ENCODE measurements around the gene SPRED3.
A peak's percentile ranks its signal among the peaks of the same experiment; 100 is the strongest.

Gene SPRED3

DNA sequence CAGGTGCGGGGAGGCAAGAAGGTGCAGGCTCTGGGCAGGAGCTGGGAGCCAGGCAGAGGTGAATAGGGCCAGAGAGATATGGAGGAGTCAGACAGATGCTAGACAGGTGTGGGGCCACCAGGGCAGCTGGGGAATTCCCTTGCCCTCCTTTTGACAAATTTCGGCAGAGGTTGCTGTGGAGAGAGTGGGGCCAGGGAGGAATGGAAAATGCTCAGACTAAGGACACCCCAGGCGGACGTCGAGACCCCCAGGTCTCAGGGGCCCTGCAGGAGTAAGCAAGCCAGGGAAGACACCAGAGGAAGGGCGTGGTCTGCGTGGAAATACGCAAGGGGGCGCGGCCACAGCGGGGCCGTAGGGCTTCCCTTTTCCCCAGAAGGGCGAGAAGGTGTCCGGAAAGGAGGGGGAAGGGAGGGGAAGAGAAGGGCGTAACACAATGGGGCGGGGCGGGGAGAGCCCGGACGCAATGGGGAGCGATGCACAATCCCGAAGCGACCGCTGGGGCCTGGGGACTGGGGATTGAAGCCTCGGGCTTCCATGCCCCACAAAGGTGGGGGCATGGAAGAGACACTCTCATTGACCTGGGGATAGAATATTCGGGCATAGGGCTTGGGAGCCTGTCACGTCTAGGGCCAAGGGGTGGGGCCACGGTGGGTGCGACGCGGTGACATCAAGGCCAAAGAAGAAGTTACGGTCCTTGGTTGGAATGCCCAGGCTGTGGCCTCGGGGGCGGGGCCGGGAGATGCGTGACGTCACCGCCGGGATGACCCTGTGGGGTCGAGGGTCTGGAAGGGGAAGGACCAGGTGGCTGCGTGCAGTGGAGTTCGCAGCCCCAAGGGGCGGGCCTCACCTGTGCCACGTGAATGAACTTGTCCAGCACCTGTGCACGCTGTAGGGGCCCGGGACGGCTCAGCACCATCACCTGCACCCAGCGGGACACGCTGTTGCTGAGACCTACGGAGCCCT is 29.3 kb downstream of the SPRED3 start:
- no peaks in the 10 kb centered on the region for H3K9me3 ChIP-seq
- H3K27ac ChIP-seq: no peak overlapping the region
- H3K4me3 ChIP-seq: peak overlapping the region in 1 of 2 donors; percentile 21
- intact Hi-C loops (cut with DNase I; ENCODE audit: low total_unique reads): loop anchor here (10.0 kb wide), 1 partner anchor 87 kb away; no protein-coding TSS in a partner anchor
- peaks cover 0 to 63% of the 10 kb centered on the region in 2 donors for H3K27me3 ChIP-seq
- H3K36me3 ChIP-seq: no peaks in the 10 kb centered on the region
- peak in 1 of 2 donors; percentile 59 for DNase-seq
- TF ChIP-seq, protein P1, sequence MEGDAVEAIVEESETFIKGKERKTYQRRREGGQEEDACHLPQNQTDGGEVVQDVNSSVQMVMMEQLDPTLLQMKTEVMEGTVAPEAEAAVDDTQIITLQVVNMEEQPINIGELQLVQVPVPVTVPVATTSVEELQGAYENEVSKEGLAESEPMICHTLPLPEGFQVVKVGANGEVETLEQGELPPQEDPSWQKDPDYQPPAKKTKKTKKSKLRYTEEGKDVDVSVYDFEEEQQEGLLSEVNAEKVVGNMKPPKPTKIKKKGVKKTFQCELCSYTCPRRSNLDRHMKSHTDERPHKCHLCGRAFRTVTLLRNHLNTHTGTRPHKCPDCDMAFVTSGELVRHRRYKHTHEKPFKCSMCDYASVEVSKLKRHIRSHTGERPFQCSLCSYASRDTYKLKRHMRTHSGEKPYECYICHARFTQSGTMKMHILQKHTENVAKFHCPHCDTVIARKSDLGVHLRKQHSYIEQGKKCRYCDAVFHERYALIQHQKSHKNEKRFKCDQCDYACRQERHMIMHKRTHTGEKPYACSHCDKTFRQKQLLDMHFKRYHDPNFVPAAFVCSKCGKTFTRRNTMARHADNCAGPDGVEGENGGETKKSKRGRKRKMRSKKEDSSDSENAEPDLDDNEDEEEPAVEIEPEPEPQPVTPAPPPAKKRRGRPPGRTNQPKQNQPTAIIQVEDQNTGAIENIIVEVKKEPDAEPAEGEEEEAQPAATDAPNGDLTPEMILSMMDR (IDR thresholded peaks at IDR 0.05): no peak
- peaks cover 0 to 10% (median 5%) of the 10 kb centered on the region in 4 donors for H3K4me1 ChIP-seq

DNA sequence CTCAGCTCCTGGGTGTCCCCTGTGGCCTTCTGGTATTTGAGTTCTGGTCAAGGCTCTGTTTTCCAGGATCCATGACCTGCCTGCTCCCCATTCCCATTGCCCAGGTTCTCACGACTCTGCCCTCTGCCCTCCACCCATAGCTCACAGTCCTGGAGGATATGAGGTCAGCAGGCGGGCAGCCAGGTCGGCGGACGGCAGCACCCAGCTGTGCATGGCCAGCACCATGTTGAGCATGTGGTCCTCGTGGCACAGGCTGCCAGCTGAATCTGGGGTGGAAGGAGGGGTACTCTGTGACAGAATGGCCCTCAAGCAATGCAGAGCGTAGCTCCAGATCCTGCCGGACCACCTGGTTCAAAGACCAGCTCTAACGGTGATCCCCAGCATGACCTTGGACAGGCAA is 32.4 kb downstream of the SPRED3 start:
- no peak overlapping the region for H3K4me3 ChIP-seq
- intact Hi-C loops (cut with DNase I; ENCODE audit: low total_unique reads): no loop called here
- peaks cover 0 to 78% of the 10 kb centered on the region in 2 donors for H3K27me3 ChIP-seq

DNA sequence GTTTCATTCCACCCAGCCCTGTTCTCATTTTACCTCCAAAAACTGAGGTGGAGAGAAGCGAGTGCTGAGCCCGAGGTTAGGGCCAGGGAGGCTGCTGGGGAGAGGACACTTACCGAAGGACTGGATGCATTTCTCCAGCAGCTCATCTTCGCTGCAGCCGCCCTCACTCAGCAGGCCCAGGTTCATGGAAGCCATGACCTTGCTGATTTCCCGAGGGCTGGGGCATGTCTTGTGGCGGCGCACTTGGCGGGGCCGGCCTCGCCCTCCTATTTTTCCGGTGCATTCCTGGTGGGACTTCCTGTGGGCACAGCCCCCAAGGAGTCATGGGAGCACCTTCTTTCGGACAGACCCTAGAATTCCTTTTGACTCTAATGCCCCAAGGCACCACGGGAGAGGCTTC is 33.4 kb downstream of the SPRED3 start:
- no peak for DNase-seq
- Histone ChIP-seq H3K9me3 (no peaks in the 10 kb centered on the region), H3K4me3 (no peak overlapping the region), H3K36me3 (no peaks in the 10 kb centered on the region), H3K27me3 (peaks cover 0 to 75% of the 10 kb centered on the region in 2 donors), H3K27ac (no peak overlapping the region), H3K4me1 (peaks cover 0 to 10% (median 5%) of the 10 kb centered on the region in 4 donors)
- TF ChIP-seq, protein P1 (IDR thresholded peaks at IDR 0.05): no peak
- intact Hi-C loops (cut with DNase I; ENCODE audit: low total_unique reads): no loop called here

More for the DNA sequence above, 32.4 kb downstream of the SPRED3 start:
- no peak overlapping the region for H3K27ac ChIP-seq
- no peaks in the 10 kb centered on the region for H3K9me3 ChIP-seq
- peaks cover 0 to 10% (median 5%) of the 10 kb centered on the region in 4 donors for H3K4me1 ChIP-seq
- no peak for DNase-seq
- H3K36me3 ChIP-seq: no peaks in the 10 kb centered on the region
- TF ChIP-seq, protein P1 (IDR thresholded peaks at IDR 0.05): no peak

GRCh38 chr19:38422438-38422837 is 33.9 kb downstream of the SPRED3 start:
- Histone ChIP-seq H3K27ac (no peak overlapping the region), H3K9me3 (no peaks in the 10 kb centered on the region), H3K4me1 (peaks cover 0 to 10% (median 5%) of the 10 kb centered on the region in 4 donors), H3K27me3 (peaks cover 0 to 69% of the 10 kb centered on the region in 2 donors), H3K36me3 (no peaks in the 10 kb centered on the region), H3K4me3 (no peak overlapping the region)
- DNase-seq: no peak
- TF ChIP-seq, protein P1 (IDR thresholded peaks at IDR 0.05): no peak
- intact Hi-C loops (cut with DNase I; ENCODE audit: low total_unique reads): no loop called here

DNA sequence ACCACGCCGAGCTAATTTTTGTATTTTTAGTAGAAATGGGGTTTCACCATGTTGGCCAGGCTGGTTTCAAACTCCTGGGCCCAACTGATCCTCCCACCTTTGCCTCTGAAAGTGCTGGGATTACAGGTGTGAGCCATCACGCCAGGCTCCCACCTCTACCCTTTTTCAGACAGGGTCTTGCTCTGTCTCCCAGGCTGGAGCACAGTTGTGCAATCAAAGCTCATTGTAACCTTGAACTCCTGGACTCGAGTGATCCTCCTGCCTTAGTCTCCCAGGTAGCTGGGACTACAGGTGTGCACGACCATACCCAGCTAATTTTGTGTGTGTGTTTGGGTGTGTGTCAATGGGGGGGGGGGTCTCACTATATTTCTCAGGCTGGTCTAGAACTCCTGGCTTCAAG is 35.8 kb downstream of the SPRED3 start:
- H3K27ac ChIP-seq: no peak overlapping the region
- H3K27me3 ChIP-seq: peaks cover 0 to 59% of the 10 kb centered on the region in 2 donors
- intact Hi-C loops (cut with DNase I; ENCODE audit: low total_unique reads): no loop called here
- H3K36me3 ChIP-seq: no peaks in the 10 kb centered on the region
- no peak overlapping the region for H3K4me3 ChIP-seq
- no peaks in the 10 kb centered on the region for H3K9me3 ChIP-seq
- TF ChIP-seq, protein P1 (IDR thresholded peaks at IDR 0.05): no peak
- H3K4me1 ChIP-seq: no peaks in the 10 kb centered on the region
- no peak for DNase-seq
